Bronchial epithelial cell (primary cell): ENCODE measurements around the gene CCDC179. TPM values are rescaled to one million over a fixed set of nuclear protein-coding genes. Genes with fewer than 3 reads are reported as not detected.

Experiments used
- total RNA-seq: library from RNA; depleted of rRNA; stranded (reverse); fragments of >200 nt; gene quantifications from 2 replicates; pipeline ENCODE4 v1.2.1, GENCODE V29; 2014

The CCDC179 gene
- total RNA-seq, 1 donor from 2014 or later: not detected

Other genes with a start within 250 kb of the CCDC179 start
- 8.3 and 13.4 TPM in 2 replicates for gene FANCF, start 234.7 kb downstream of the CCDC179 start, total RNA-seq
- 1.1 and 1.8 TPM in 2 replicates for gene GAS2, start 193.9 kb downstream of the CCDC179 start, total RNA-seq
- gene SVIP, start 30.7 kb downstream of the CCDC179 start, total RNA-seq: 7.4 and 10.1 TPM in 2 replicates